NOMO-1 (cell line): ENCODE data around the gene ZNF541.

Source experiments
- DNase-seq, 2 experiments: peaks; one replicate each; lab custom pipeline; 2025; ENCODE audit not compliant: unreplicated experiment in 2 of 2; lab: John Stamatoyannopoulos, UW

The ZNF541 gene, protein sequence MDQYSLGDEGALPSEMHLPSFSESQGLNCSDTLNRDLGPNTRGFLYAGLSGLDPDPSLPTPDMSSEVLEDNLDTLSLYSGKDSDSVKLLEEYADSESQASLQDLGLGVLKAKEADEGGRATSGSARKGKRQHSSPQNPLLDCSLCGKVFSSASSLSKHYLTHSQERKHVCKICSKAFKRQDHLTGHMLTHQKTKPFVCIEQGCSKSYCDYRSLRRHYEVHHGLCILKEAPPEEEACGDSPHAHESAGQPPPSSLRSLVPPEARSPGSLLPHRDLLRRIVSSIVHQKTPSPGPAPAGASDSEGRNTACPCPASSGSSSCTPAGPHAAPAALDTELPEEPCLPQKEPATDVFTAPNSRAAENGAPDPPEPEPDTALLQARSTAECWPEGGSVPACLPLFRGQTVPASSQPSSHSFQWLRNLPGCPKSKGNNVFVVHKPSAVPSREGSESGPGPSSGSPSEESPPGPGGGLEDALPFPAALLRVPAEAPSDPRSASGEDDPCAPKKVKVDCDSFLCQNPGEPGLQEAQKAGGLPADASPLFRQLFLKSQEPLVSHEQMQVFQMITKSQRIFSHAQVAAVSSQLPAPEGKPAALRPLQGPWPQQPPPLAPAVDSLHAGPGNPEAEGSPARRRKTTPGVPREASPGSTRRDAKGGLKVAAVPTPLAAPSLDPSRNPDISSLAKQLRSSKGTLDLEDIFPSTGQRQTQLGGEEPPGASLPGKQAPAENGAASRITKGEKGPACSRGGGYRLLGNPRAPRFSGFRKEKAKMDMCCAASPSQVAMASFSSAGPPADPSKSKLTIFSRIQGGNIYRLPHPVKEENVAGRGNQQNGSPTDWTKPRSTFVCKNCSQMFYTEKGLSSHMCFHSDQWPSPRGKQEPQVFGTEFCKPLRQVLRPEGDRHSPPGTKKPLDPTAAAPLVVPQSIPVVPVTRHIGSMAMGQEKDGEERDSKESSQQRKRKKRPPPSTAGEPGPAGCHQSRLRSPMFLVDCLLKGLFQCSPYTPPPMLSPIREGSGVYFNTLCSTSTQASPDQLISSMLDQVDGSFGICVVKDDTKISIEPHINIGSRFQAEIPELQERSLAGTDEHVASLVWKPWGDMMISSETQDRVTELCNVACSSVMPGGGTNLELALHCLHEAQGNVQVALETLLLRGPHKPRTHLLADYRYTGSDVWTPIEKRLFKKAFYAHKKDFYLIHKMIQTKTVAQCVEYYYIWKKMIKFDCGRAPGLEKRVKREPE (N-terminal part only)

DNA sequence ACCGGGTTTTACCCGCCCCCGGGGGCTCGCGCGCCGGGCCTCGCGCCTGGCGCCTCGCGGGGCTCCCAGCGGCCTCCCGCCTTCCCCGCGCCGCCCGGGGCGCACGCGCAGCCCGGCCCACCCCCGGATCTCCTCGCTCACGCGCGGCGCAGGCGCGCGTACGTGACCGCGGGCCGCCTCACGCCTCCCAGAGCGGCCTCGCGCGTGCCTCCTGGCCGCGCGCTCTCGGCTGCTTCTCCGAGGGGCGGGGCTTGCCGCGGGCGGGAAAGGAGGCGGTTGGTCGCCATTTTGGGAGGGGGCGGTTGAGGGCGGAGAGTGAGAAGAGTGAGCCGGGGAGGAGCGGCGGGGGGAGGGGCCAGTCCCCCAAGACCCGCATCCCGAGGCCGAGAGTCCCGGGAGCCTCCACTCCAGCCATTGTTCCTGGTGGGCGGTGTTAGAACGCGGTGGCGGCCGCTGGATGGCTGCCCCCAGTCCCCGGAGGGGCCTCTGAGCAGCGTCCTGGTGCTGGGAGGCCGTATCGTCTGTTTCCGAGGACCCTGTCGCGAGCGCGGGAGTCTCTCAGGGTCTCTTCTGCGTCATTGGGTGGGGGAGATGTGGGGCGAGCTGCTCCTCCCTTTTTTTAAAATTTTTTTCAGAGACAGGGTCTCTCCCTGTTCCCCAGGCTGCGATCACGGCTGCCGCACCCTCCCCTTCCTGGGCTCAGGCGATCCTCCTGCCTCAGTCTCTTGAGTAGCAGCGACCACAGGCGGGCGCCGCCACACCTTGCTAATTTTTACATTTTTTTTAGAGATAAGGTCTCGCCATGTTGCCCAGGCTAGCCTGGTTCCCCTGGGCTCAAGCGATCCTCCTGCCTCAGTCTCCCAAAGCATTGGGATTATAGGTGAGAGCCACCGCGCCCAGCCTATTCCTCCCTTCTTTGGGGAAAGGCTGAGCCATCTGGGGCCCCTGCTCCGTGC lies at the start of gene ZNF541:
TSS of gene ZNF541 (minus strand) at position 78 of the 956 bp plus-strand sequence. CDS start 17,292 bp downstream, outside the sequence.
- peak; percentile 10 to 13 for DNase-seq

DNA sequence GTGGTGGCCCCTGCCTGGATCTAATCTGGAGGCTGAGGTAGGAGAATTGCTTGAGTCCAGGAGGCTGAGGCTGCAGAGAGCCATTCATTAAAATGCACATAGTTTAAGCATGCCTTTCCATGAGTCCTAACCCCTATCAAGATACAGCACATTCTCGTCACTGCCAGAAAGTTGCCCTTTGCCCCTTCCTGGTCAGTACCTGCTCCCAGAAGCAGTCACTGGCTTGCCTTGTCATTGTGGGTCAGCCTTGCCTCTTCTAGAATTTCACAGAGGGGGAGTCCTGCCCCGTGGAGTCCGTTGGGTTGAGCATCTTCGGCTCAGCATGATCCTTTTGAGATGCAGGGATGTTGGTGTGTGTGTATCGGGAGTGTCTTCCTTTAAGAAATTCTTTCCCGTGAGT lies 46.8 kb upstream of the ZNF541 start:
- DNase-seq = no peak

DNA sequence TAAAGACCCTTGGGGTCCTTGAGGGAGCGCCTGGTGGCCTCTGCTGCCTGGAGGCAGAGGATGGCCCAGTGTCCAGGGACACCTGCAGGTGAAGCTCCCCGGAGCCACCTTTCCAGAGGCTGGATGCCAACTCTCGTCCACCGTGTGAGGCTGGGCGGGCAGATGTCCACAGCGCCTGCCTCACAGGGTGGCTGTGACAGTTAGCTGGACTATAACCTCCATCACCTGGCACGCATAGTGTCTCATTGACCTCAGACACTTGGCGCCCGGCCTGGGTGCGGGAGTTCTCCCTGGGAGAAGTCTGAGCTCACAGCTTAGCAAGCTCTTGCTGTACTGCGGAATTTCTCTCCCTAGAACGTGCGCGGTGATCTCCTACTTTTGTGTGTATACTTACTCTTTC lies 45.8 kb upstream of the ZNF541 start:
- no peak for DNase-seq

DNA sequence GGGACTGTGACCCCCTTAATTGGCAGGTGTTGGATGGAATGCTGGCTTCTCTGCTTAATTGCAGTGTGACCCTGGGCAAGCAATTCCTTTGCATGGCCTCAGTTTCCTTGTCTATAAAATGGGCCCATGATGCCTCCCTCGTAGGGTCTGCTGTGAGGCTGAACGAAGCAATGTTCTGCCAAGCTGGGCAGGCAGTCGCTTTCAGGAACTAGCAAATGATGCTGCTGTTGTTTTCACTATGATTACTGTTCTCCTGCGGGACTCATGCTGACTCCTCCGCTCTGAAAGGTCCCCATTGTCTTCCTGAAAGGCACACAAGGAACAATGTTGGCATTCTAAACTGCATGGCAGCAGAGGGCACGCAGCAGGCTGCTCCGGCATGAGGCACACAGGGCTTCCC lies 42.8 kb upstream of the ZNF541 start:
- no peak for DNase-seq

DNA sequence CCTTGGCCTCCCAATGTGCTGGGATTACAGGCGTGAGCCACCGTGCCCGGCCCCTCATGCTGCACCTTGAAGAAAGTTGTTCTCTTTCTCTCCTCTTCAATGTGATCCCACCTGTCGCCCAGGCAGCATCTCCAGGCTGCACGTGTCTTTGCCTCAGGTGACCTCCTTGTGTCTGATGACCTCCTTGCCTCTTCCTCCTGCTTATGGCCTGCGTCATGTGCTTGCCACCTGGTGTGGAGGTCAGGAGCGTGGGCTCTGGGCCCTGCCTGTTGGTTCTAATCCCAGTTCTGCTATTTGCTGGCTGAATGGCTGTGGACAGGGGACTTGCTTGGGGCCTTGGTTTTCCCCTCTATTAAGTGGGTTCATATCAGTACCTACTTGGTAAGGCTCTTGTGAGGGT lies 42.3 kb upstream of the ZNF541 start:
- DNase-seq = no peak

DNA sequence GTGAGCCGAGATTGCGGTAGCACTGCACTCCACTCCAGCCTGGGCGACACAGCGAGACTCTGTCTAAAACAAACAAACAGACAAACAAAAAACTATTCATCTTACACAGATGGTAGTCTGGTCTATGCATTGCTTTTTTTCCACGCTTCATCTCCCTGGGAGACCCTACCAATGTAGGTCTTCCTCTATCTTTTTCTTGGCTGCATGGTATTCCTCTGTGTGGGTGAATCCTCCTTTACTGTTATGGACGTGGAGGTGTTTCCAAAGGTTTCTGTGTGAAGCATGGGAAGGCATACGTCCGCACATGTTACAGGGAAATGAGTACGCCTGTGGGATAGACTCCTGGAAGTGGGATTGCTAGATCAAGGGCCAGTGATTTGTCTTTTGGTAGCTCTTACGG lies 41.6 kb upstream of the ZNF541 start:
- no peak for DNase-seq

DNA sequence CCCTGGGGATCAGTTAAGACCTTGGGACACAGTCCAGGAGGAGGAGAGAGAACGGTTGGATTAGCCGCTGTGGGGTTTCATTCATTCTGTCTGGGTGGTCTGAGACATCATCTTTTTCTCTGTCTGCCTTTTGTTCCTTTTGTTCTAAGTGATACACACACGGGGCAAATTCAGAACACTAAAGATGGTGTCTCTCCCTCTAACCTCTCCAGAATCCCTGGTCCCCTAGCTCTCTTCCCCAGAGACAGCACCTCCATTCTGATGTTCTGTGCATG lies 41.0 kb upstream of the ZNF541 start:
- DNase-seq = no peak

DNA sequence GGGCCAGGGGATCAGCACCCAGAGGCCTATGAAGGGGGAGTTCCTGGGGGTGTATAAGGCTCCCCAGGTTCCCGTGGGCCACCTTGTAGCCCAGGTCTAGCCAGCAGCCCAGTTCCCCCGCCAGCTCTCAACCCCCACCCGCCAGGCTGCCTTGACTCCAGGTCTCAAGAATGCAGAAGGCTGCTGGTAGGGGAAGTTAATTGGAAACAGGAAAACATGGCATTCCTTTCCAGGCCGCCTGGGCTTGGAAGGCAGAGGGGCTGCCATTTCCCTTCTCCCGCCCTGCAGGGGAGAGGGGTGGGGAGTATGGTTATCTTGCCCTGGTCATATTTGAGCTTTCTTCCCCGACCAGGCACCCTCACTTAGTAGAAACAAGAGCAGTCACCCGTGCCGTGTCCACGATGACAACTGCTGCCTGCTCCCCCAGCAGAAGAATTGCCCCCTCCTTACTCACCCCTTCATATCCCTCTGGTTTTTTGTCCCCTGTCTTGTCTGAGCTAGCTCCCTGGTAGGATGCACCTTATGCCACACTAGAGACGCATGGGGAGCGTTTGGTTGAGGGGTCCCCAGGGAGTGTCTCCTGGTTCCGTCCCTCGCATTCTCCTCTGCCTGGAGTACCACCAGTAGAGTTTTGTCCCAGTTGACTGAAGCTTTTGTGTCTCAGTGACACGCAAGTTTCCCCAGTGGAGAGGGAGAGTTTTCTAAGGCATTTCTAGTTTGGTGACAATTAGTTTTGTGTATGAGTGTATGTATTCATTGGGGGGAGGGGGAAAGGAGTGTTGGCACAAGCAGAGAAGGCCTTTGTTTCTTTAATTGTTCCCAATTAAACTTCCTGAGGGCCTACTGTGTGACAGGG lies 40.4 kb upstream of the ZNF541 start:
- no peak for DNase-seq

DNA sequence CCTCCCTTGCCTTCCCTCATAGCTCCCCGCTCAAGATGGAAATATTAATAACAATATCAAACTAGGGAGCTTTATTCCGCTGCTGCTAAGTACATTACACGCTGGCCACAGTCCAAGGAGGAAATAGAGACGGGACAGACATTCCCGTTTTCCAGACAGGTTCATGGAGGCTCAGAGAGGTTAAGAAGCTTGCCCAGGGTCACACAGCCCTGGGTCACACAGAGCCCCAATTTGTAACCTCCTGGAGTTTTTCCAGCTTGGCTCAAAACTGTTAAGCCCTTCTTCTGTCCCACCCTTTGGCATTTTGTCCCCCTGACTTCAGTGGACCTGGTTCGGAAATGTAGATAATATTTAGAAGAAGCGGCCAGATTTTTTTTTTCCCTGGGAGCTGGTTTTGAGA lies 38.0 kb upstream of the ZNF541 start:
- DNase-seq = no peak

DNA sequence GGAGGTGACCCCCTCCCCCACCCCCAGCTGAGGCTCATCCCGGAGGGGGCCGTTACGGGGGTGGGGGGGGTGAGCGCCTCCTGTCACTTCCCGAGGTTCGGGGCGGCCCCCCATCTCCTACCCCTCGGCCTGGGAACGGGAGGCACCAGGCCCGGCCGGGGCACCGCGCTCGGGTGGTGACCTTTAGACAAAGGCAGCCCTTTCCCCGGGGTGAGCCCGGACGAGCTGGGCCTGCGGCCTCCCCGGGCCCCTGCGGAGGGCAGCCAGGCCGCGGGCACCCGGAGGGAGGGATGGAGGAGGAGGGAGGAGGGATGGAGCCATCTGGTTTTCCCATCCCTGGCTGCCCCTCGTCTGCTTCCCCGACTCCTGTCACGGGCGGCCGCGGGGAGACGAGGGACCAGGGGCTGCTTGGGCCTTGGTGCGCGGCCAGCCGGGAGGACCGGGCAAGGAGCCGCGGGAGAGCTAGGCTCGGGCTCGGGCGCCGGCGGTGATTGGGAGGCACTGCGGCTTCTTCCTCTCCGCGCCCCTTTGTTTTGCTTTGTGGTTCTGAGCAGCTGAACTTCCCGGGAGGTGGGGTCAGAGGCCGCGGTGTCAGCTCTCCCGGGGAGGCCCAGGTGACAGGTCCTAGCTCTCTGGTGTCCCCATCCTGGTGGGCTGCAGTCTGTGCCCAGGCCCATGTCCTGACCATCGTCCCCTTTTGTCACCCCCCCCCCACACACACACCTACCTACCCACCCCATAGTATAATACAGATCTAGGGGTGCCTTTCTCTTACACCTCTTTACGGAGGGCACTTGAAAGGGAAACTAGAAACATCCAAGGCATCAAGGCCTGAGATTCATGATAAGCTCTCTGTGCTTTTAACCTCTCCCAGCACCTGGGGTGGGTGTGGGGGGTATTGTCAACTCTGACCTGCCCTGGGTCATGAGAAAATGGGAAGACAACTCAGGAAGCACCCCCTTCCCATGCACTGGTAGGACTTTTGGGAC lies 37.3 kb upstream of the ZNF541 start:
- DNase-seq = peak; percentile 26 to 34

DNA sequence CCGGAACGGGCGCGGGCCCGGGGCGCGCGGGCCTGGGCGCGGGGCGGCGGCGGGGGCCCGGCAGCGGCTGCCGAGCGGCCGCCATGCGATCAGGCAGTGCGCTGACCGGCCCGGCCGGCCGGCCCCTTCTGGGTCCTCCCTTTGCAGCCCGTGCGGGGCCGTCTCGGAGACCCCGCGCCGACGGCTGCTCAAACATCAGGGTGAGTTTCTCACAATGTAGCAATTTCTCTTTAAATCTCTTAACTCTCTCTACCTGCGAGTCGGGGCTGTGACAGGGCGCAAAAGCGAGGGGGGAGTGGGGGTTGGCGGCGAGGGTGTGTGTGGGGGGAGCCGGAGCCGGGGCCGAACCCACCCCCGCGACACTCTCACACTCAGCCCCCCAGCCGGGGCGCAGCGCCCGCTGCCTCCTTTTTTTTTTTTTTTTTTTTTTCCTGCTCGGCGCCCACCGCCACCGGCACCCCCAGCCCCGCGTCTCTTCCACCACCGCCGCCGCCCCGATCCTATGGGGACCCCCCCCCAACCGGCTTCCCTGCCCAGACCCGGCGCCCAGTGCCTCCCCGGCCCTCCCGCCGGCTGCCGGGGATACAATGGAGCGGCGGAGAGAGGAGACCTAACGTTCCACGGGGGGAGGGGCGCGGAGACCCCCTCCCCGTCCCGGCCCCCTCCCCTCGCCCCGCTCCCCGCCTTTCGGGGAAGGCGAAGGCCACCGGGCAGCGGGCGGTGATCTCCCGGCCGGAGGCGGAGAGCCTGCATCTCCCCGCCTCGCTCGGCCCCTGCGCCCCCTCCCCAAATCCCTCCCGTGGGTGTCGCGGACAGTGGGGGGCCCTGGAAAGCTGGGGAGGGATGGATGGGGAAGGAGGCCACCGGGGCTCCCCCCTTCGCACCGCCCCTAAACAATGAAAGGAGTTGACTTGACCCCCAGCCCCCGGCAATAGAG lies 36.3 kb upstream of the ZNF541 start, which contains the start of gene BICRA:
TSS of gene BICRA (plus strand) at position 166 of the 937 bp plus-strand sequence. CDS start 64,441 bp downstream, outside the sequence.
- DNase-seq = peak; percentile 54 to 74

DNA sequence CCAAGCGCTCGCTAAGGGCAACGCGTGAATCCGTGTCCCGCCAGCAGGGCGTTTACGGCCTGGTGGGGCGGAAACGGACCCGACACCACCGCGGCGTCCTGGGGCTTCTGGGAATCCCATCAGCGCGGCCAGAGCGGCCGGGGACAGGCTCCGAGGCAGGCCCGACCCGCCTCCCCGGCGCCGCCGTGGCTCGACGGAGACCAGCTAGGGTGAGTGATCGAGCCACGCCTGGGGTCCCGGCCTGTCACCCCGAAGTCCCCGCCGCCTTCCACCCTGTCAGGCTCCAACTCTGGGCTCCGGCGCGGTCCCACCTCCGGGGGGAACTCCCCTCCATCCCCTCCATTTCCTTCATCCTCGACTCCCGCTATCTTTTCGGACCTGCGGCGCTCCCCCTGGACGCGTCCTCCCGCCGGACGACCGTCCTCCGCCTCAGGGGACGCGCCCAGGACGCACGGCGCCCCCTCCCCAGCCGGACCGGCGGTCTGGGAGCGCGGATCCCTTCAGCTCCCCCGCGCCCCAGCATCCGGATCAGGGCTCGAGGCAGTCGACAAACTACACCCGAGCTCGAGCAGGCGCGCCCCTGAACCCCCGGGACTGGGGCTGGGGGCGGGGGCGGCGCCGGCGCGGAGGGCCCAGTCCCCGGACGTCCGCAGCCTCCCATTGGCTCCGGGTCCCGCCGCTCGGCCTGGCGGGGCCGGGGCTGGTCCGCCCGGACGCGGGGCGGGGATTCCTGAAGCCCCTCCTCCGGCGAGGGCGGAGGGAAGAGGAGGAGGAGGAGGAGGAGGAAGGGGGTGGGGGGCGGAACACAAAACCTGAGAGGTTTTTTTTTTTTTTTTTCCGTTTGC lies 35.3 kb upstream of the ZNF541 start:
- DNase-seq = peak; percentile 78 to 83

DNA sequence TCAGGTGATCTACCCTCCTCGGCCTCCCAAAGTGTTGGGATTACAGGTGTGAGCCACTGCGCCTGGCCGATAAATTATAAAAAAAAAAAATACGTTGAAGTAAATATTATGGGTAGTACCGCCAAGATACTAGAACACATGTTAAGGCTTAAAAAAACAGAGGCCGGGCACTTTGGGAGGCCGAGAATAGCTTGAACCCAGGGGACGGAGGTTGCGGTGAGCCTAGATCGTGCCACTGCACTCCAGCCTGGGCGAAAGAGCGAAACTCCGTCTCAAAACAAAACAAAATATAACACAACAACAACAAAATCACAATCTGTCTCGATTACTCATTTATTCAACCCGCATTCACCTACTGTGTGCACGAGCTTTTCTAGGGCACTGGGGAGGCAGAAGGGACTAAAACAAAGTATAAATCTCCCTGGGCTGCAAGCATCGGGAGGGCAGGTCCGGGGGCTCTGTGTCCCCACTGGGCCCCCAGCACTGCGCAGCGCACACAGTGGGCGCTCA lies 34.7 kb upstream of the ZNF541 start:
- DNase-seq = no peak

DNA sequence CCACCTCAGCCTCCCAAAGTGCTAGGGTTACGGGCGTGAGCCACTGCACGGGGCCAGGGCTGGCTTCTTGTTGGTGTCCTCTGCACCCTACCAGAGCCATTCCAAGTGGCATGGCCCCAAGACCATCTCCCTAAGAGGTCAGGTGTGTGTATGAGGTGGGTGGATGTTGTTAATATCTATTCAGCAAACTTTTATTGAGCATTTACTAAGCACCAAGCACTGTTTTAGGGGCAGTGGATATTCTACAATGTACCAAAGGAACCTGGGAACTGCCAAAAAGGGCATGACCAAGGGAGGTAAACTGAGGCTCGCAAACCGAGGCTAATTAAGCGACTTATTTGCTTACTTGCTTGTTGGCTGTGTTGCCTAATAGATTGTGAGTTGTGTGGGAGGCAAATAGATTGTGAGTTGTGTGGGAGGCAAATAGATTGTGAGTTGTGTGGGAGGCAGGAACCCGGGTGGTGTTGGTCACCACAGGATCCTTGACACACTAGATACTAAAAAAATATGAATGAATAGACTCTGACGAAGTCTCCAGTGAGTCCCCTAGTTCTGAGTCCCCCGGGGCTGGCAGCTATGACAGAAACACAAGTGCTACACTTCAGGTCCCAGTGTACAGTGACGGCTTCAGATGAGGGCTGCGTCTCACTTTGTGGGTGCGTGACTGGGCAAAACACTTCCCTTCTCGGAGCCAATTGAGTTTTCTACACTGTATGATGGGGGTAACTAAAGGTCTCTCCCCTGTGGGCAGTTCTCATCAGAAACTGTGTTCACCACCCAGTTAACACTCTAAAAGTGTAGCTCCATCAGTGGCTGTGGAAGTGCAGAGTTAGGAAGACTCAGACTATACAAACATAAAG lies 31.0 kb upstream of the ZNF541 start:
- DNase-seq = peak in 1 of 2 experiments; percentile 2
